A172 (cell line): ENCODE results near the gene MYO7B. TPM values are rescaled to one million over a fixed set of nuclear protein-coding genes. Genes with fewer than 3 reads are reported as not detected.
A peak's percentile ranks its signal among the peaks of the same experiment; 100 is the strongest.

Source experiments
- DNase-seq: peaks from one replicate; pipeline ENCODE4 v3.0.0-alpha.2; 2015; ENCODE audit warnings: low spot score
- total RNA-seq: library from RNA; depleted of rRNA; stranded (reverse); fragments of >200 nt; shearing (Covaris generic); gene quantifications from 2 replicates; pipeline ENCODE4 v1.2.3, GENCODE V29; 2014; rRNA removed

Gene MYO7B
- total RNA-seq = 1.6 and 6.1 TPM in 2 replicates

- DNase-seq = no peak
These were observed at the start of gene MYO7B for GRCh38 chr2:127535422-127535901. Gene MYO7B, plus strand, starts transcription at chr2:127535683. Its CDS starts 24,040 bp downstream, at chr2:127559723.

- DNase-seq = no peak
These were observed 49.8 kb upstream of the MYO7B start for GRCh38 chr2:127485694-127486071.

DNA sequence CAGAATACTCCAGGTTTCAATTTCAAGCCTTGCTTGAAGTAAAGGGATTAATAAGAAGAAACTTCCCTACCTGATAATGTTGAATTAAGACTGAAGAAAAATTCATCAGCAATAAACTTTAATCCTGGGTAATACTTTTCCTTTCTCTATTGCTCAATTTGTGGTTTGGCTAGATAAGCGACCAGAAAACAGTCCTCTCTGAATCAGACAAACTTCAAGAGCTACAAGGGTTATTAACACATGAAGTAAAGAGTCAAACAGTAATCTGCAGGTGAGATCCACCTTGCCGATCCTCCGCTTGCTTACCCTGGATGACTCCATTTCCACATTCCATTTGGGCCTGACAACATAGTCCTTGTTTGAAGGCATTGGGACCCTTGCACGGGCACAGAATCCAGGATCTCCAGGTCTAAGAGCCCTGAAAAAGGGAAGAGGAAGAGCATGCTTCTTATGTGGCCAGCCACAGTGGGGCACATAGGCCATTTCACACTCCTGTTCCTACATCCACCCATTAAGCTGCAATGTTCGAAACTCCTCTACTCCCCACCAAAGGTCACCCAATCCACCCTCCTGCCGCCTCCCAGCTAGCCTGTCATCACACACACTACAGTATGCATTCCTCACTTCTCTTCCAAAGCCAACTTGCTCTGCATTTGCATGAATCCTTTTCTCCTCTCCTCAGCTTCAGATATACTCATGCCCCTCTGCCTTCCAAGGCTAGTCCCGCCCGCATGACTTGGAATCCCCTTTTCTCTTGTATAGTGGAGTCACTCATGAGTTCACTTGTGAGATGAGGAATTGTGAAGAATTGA is 49.0 kb upstream of the MYO7B start:
- DNase-seq = no peak

DNA sequence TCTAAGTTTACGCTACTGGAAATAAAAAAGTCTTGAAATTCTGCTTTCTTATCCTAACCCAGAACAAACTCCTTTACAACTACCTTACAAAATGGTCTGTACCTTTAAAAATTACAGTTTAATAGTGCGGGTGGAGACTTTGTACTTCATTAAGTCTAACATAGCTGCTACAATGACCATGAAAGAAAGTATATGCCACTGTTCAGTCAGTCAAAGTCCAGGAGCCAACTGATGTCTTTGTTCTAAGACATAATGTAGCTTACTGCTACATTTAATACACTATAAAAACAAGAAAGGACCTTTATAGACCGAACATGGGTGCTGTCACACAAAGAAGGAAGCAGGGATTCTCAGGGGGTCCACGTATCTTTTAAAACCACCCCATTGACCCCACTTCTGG is 45.2 kb upstream of the MYO7B start:
- no peak for DNase-seq

- no peak for DNase-seq
These were observed 37.1 kb upstream of the MYO7B start for GRCh38 chr2:127498386-127498785.

- no peak for DNase-seq
These were observed 32.0 kb upstream of the MYO7B start for GRCh38 chr2:127503491-127503890.

- peak; percentile 14 for DNase-seq
These were observed 30.7 kb upstream of the MYO7B start for GRCh38 chr2:127504552-127505430.

- DNase-seq = no peak
These were observed 29.0 kb upstream of the MYO7B start for GRCh38 chr2:127506510-127506909.

DNA sequence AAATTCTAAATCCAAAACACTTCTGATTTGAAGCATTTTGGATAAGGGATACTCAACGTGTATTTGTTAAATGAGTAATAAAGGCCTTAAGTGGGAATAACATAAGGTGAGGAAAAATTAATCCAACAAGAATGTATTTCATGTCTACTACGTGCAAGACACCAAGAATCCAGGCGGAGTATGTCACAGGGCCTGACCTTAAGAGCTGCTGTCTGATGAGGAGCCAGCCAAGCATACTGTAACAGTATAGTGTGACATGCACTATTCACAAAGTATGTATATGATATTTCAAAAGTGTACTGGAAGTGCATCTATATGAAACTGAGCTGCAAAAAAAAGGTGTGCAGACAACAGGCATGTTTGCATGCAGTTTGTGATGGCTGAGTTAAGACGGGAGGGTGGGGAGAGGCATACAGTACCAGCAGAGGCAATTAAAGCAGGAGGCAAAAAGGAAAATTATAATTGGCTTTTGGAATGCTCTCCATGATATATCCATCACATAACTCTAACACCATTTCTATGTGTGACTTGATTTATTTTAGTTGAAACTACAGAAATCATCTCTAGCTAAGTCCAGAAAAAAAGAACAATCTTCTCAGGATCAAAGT is 27.4 kb upstream of the MYO7B start:
- no peak for DNase-seq

GRCh38 chr2:127508631-127509034 is 26.9 kb upstream of the MYO7B start:
- DNase-seq = peak; percentile 99

DNA sequence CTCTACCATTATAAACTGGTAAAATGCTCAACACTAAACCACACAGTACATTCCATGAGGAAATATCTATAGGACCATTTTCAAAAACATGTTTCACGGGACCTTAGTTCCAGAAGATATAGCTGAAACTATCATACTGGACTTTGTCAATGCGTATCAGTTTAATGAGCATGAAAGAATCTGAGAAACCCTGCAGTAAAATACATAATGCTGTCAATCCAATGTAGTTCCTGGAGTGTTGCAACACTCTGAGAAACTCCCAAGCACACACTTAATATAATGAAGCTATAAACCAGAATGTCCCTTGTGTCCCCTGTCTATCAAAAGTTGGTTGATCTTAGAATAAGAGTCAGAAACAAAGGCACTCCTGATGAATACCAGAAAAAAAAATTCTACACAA is 25.4 kb upstream of the MYO7B start:
- no peak for DNase-seq

- no peak for DNase-seq
These were observed 24.3 kb upstream of the MYO7B start for GRCh38 chr2:127511090-127511695.

GRCh38 chr2:127511917-127512316 is 23.6 kb upstream of the MYO7B start:
- DNase-seq = no peak

DNA sequence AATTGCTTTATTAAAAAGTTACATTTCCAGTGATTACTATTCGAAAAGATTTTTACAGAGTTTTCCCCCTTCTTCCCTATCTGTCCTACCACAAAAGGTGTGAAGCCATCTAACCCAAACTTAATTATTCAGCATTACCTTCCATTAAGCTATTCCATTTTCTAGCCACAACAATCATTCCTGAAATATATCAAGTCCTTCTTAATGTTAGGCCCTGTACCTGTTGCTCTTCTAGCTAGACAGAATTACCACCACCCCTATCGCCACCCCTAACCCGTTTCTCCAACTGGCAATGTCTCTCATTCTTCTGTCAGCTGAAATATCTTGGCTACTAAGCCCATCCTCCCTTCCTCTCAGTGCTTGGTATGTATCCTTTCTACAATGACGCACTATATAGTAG is 23.1 kb upstream of the MYO7B start:
- DNase-seq = no peak

- DNase-seq = no peak
These were observed 21.4 kb upstream of the MYO7B start for GRCh38 chr2:127514076-127514475.

DNA sequence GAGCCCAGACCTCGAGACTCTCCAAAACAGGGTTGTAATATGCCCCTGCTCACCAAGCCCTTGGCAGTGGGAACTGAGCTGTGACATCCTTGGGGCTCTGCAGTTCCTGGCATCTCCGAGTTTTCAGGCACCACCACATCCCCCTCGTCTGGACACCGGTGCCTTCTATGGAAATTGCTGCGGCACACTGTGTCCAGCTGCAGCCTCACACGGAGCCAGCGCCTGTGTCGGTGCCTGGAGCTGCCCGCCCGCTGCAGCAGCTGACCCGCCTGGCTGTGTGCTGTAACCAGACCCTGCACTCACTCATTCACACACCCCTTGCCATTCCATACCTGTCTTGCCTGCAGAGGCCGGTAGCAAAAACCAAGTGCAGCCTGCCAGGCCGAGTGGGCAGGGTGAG is 21.0 kb upstream of the MYO7B start:
- no peak for DNase-seq

- no peak for DNase-seq
These were observed 20.0 kb upstream of the MYO7B start for GRCh38 chr2:127515383-127515915.

DNA sequence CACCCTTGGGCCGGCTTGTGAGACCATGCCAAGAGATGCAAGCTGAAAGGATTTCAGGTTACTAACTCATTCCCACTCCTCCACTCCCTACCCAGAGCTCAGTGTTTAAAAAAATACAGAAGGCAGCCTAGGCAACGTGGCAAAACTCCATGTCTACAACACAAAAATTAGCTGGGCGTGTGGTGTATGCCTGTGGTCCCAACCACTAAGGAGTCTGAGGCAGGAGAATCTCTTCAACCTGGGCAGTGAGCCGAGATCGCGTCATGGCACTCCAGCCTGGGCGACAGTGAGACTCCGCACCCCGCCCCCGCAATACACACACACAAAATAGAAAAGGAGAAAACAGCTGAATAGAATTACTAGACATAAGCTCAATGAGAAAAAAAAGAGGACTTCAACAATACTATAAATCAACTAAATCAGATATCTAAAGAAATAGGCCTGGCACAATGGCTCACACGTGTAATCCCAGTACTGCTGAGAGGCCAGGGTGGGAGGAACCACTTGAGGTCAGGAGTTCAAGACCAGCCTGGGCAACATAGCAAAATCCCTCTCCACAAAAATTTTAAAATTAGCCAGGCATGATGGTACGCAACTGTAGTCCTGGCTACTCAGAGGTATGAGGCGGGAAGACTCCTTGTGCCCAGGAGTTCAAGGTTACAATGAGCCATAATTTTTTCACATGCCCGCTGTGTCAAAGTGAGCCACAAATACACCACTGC is 19.3 kb upstream of the MYO7B start:
- no peak for DNase-seq

- DNase-seq = no peak
These were observed 18.0 kb upstream of the MYO7B start for GRCh38 chr2:127517465-127517864.

DNA sequence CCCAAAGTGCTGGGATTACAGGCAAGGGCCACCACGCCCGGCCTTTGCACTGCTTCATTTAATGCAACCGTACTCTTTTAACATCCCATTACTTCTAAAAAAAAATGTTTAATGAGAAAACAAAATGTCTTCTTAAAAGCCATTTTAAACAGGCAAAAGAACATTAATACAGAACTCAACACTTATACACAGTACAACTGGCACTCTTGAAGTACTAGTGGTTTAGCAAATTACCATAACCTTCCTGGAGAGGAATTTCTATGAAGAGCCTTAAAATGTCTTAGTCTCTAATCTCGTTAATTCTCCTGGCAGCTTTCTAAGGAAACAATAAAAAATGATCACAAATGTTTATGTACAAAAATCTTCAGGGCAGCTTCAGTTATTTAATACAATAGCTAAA is 15.1 kb upstream of the MYO7B start:
- no peak for DNase-seq
